ENCODE results near the gene RTN4. TPM values are rescaled to one million over a fixed set of nuclear protein-coding genes. Genes with fewer than 3 reads are reported as not detected.

RTN4 gene
- total and polyA plus RNA-seq, 5 donors from 2014 or later = 84.2 to 151 (median 102) TPM

- no peaks in the 10 kb centered on the region for H3K9me3 ChIP-seq (ENCODE audit: control insufficient read depth in 2 of 2, low read length in 2 of 2)
- H3K4me1 ChIP-seq (ENCODE audit: control insufficient read depth, insufficient read depth, low read length, poor library complexity, severe bottlenecking) = peaks cover 26% of the 10 kb centered on the region
- H3K27me3 Mint-ChIP-seq = no peaks in the 10 kb centered on the region
- peaks cover 50% of the 10 kb centered on the region for H3K36me3 Mint-ChIP-seq
- H3K4me3 Mint-ChIP-seq = no peak overlapping the region
- ATAC-seq (ENCODE audit: low read depth in 2 of 2) (no peak), DNase-seq (no peak)
- H3K27me3 ChIP-seq (ENCODE audit: control insufficient read depth, insufficient read depth, low read length) = no peaks in the 10 kb centered on the region
- H3K27ac ChIP-seq (ENCODE audit: insufficient read depth, low read length, poor library complexity, severe bottlenecking) = no peak overlapping the region
- H3K4me3 ChIP-seq (ENCODE audit: low read depth, low read length) = no peak overlapping the region
- H3K27ac Mint-ChIP-seq = peak overlapping the region in 2 of 3 donors; percentile 18 to 49
- peaks cover 0 to 13% (median 3%) of the 10 kb centered on the region in 7 donors for H3K9me3 Mint-ChIP-seq
- H3K36me3 ChIP-seq (ENCODE audit: control insufficient read depth, insufficient read depth, low read length) = peaks cover 23% of the 10 kb centered on the region
- peaks cover 24 to 49% (median 36%) of the 10 kb centered on the region in 4 donors for H3K4me1 Mint-ChIP-seq
Observed at GRCh38 chr2:54969295-54969939, 80.8 kb downstream of the RTN4 start.

GRCh38 chr2:54968561-54969218 lies 81.6 kb downstream of the RTN4 start:
- peak overlapping the region; percentile 18 to 49 (median 32) for H3K27ac Mint-ChIP-seq
- H3K27me3 ChIP-seq (ENCODE audit: control insufficient read depth, insufficient read depth, low read length) = no peaks in the 10 kb centered on the region
- H3K27ac ChIP-seq (ENCODE audit: insufficient read depth, low read length, poor library complexity, severe bottlenecking) = no peak overlapping the region
- peaks cover 0 to 13% (median 3%) of the 10 kb centered on the region in 7 donors for H3K9me3 Mint-ChIP-seq
- no peak for ATAC-seq (ENCODE audit: low read depth in 2 of 2)
- no peaks in the 10 kb centered on the region for H3K9me3 ChIP-seq (ENCODE audit: control insufficient read depth in 2 of 2, low read length in 2 of 2)
- peaks cover 28 to 55% (median 43%) of the 10 kb centered on the region in 4 donors for H3K4me1 Mint-ChIP-seq
- no peak overlapping the region for H3K4me3 Mint-ChIP-seq
- H3K4me1 ChIP-seq (ENCODE audit: control insufficient read depth, insufficient read depth, low read length, poor library complexity, severe bottlenecking) = peaks cover 33% of the 10 kb centered on the region
- no peak overlapping the region for H3K4me3 ChIP-seq (ENCODE audit: low read depth, low read length)
- H3K36me3 Mint-ChIP-seq = peaks cover 50% of the 10 kb centered on the region
- H3K27me3 Mint-ChIP-seq = no peaks in the 10 kb centered on the region
- peaks cover 23% of the 10 kb centered on the region for H3K36me3 ChIP-seq (ENCODE audit: control insufficient read depth, insufficient read depth, low read length)
- DNase-seq = no peak

- peak overlapping the region in 1 of 3 donors; percentile 49 for H3K27ac Mint-ChIP-seq
- H3K27ac ChIP-seq (ENCODE audit: insufficient read depth, low read length, poor library complexity, severe bottlenecking) = no peak overlapping the region
- peaks cover 22% of the 10 kb centered on the region for H3K36me3 ChIP-seq (ENCODE audit: control insufficient read depth, insufficient read depth, low read length)
- H3K4me1 ChIP-seq (ENCODE audit: control insufficient read depth, insufficient read depth, low read length, poor library complexity, severe bottlenecking) = peaks cover 35% of the 10 kb centered on the region
- H3K27me3 Mint-ChIP-seq = no peaks in the 10 kb centered on the region
- DNase-seq (no peak), ATAC-seq (ENCODE audit: low read depth in 2 of 2) (no peak)
- no peak overlapping the region for H3K4me3 ChIP-seq (ENCODE audit: low read depth, low read length)
- peaks cover 0 to 13% (median 3%) of the 10 kb centered on the region in 7 donors for H3K9me3 Mint-ChIP-seq
- peaks cover 46% of the 10 kb centered on the region for H3K36me3 Mint-ChIP-seq
- no peaks in the 10 kb centered on the region for H3K9me3 ChIP-seq (ENCODE audit: control insufficient read depth in 2 of 2, low read length in 2 of 2)
- no peaks in the 10 kb centered on the region for H3K27me3 ChIP-seq (ENCODE audit: control insufficient read depth, insufficient read depth, low read length)
- no peak overlapping the region for H3K4me3 Mint-ChIP-seq
- H3K4me1 Mint-ChIP-seq = peaks cover 35 to 59% (median 41%) of the 10 kb centered on the region in 4 donors
Observed at GRCh38 chr2:54967759-54968365, 82.4 kb downstream of the RTN4 start.

GRCh38 chr2:54967269-54967668 lies 83.0 kb downstream of the RTN4 start:
- Histone ChIP-seq H3K4me1 (ENCODE audit: control insufficient read depth, insufficient read depth, low read length, poor library complexity, severe bottlenecking) (peaks cover 35% of the 10 kb centered on the region), H3K4me3 (ENCODE audit: low read depth, low read length) (no peak overlapping the region), H3K27me3 (ENCODE audit: control insufficient read depth, insufficient read depth, low read length) (no peaks in the 10 kb centered on the region), H3K9me3 (ENCODE audit: control insufficient read depth in 2 of 2, low read length in 2 of 2) (no peaks in the 10 kb centered on the region), H3K36me3 (ENCODE audit: control insufficient read depth, insufficient read depth, low read length) (peaks cover 18% of the 10 kb centered on the region), H3K27ac (ENCODE audit: insufficient read depth, low read length, poor library complexity, severe bottlenecking) (no peak overlapping the region)
- no peak for ATAC-seq (ENCODE audit: low read depth in 2 of 2)
- no peak for DNase-seq
- H3K4me1 Mint-ChIP-seq = peaks cover 39 to 64% (median 42%) of the 10 kb centered on the region in 4 donors
- peaks cover 42% of the 10 kb centered on the region for H3K36me3 Mint-ChIP-seq
- H3K27me3 Mint-ChIP-seq = no peaks in the 10 kb centered on the region
- H3K27ac Mint-ChIP-seq = peak overlapping the region in 1 of 3 donors; percentile 95
- H3K9me3 Mint-ChIP-seq = peaks cover 0 to 13% (median 3%) of the 10 kb centered on the region in 7 donors
- H3K4me3 Mint-ChIP-seq = no peak overlapping the region

- Histone ChIP-seq H3K4me1 (ENCODE audit: control insufficient read depth, insufficient read depth, low read length, poor library complexity, severe bottlenecking) (peaks cover 35% of the 10 kb centered on the region), H3K27me3 (ENCODE audit: control insufficient read depth, insufficient read depth, low read length) (no peaks in the 10 kb centered on the region), H3K27ac (ENCODE audit: insufficient read depth, low read length, poor library complexity, severe bottlenecking) (no peak overlapping the region), H3K4me3 (ENCODE audit: low read depth, low read length) (peak overlapping the region; percentile 47), H3K9me3 (ENCODE audit: control insufficient read depth in 2 of 2, low read length in 2 of 2) (no peaks in the 10 kb centered on the region), H3K36me3 (ENCODE audit: control insufficient read depth, insufficient read depth, low read length) (peaks cover 14% of the 10 kb centered on the region)
- ATAC-seq (ENCODE audit: low read depth in 2 of 2) = no peak
- H3K27me3 Mint-ChIP-seq = no peaks in the 10 kb centered on the region
- no peak for DNase-seq
- H3K36me3 Mint-ChIP-seq = peaks cover 42% of the 10 kb centered on the region
- H3K27ac Mint-ChIP-seq = peak overlapping the region; percentile 62 to 95 (median 93)
- H3K9me3 Mint-ChIP-seq = peaks cover 0 to 13% (median 3%) of the 10 kb centered on the region in 7 donors
- peak overlapping the region in 3 of 4 donors; percentile 40 to 65 (median 59) for H3K4me3 Mint-ChIP-seq
- H3K4me1 Mint-ChIP-seq = peaks cover 39 to 66% (median 44%) of the 10 kb centered on the region in 4 donors
Observed at GRCh38 chr2:54966837-54967236, 83.4 kb downstream of the RTN4 start.

- Histone ChIP-seq H3K9me3 (ENCODE audit: control insufficient read depth in 2 of 2, low read length in 2 of 2) (no peaks in the 10 kb centered on the region), H3K27me3 (ENCODE audit: control insufficient read depth, insufficient read depth, low read length) (no peaks in the 10 kb centered on the region), H3K4me1 (ENCODE audit: control insufficient read depth, insufficient read depth, low read length, poor library complexity, severe bottlenecking) (peaks cover 35% of the 10 kb centered on the region), H3K36me3 (ENCODE audit: control insufficient read depth, insufficient read depth, low read length) (peaks cover 14% of the 10 kb centered on the region), H3K4me3 (ENCODE audit: low read depth, low read length) (peak overlapping the region; percentile 47), H3K27ac (ENCODE audit: insufficient read depth, low read length, poor library complexity, severe bottlenecking) (peak overlapping the region; percentile 52)
- Mint-ChIP-seq H3K27ac (peak overlapping the region; percentile 88 to 95 (median 93)), H3K4me3 (peak overlapping the region; percentile 39 to 65 (median 50)), H3K27me3 (no peaks in the 10 kb centered on the region), H3K4me1 (peaks cover 40 to 68% (median 44%) of the 10 kb centered on the region in 4 donors), H3K36me3 (peaks cover 37% of the 10 kb centered on the region), H3K9me3 (peaks cover 0 to 13% (median 3%) of the 10 kb centered on the region in 7 donors)
- peak in 1 of 2 donors; percentile 37 for ATAC-seq (ENCODE audit: low read depth in 2 of 2)
- peak in 1 of 3 donors; percentile 63 for DNase-seq
Observed at GRCh38 chr2:54966165-54966832, 84.0 kb downstream of the RTN4 start.

GRCh38 chr2:54965425-54965824 lies 84.8 kb downstream of the RTN4 start:
- Histone ChIP-seq H3K4me1 (ENCODE audit: control insufficient read depth, insufficient read depth, low read length, poor library complexity, severe bottlenecking) (peaks cover 35% of the 10 kb centered on the region), H3K36me3 (ENCODE audit: control insufficient read depth, insufficient read depth, low read length) (peaks cover 6% of the 10 kb centered on the region), H3K9me3 (ENCODE audit: control insufficient read depth in 2 of 2, low read length in 2 of 2) (no peaks in the 10 kb centered on the region), H3K27ac (ENCODE audit: insufficient read depth, low read length, poor library complexity, severe bottlenecking) (peak overlapping the region; percentile 52), H3K4me3 (ENCODE audit: low read depth, low read length) (peak overlapping the region; percentile 47), H3K27me3 (ENCODE audit: control insufficient read depth, insufficient read depth, low read length) (no peaks in the 10 kb centered on the region)
- H3K27ac Mint-ChIP-seq = peak overlapping the region; percentile 91 to 97 (median 95)
- peaks cover 37 to 70% (median 50%) of the 10 kb centered on the region in 4 donors for H3K4me1 Mint-ChIP-seq
- H3K36me3 Mint-ChIP-seq = peaks cover 32% of the 10 kb centered on the region
- no peak for ATAC-seq (ENCODE audit: low read depth in 2 of 2)
- DNase-seq = peak in 1 of 3 donors; percentile 60
- no peaks in the 10 kb centered on the region for H3K27me3 Mint-ChIP-seq
- peak overlapping the region; percentile 53 to 71 (median 60) for H3K4me3 Mint-ChIP-seq
- H3K9me3 Mint-ChIP-seq = peaks cover 0 to 13% (median 3%) of the 10 kb centered on the region in 7 donors

Measured in CD4-positive, CD25-positive, alpha-beta regulatory T cell (primary cell).